Measurements from ENCODE around the gene BCL11B. TPM values are rescaled to one million over a fixed set of nuclear protein-coding genes. Genes with fewer than 3 reads are reported as not detected.

The BCL11B gene
- total and polyA plus RNA-seq, 2 of the 8 experiments (the other 6 are each of a cell fraction or from before 2014, with no cell fraction given), result 0.63 to 5.9 TPM

- peak in 1 of 3 experiments; percentile 1; a peak in 2 of 4 replicates for TF ChIP-seq CTCF (IDR thresholded peaks at IDR 0.05; ENCODE audit: control extremely low read depth in 1 of 3, insufficient read depth in 1 of 3, low read depth in 1 of 3, low read length in 3 of 3)
- no peak for TF ChIP-seq SUZ12 (IDR thresholded peaks at IDR 0.05; ENCODE audit: low read length)
- TF ChIP-seq YY1 (IDR thresholded peaks at IDR 0.05; ENCODE audit: low read depth, low read length), result no peak
These were observed 71.9 kb downstream of the BCL11B start (continued) for GRCh38 chr14:99199846-99200653.

Measured in H1 (cell line).